Neural cell (in vitro differentiated cells): ENCODE measurements around the gene KIF20A. TPM values are rescaled to one million over a fixed set of nuclear protein-coding genes. Genes with fewer than 3 reads are reported as not detected.

Experiments
- H2AFZ ChIP-seq: fragments of 200-600, 300-800 bp; sonication (generic), shearing (Covaris generic); 2 replicates; pipeline ENCODE4 v1.6.0; 2014; ENCODE audit warnings: low read depth, mild to moderate bottlenecking, antibody characterized with exemption, low read length, moderate library complexity
- H3F3A ChIP-seq: fragments of 200-600 bp; shearing (Covaris generic); 2 replicates; pipeline ENCODE4 v1.6.1; 2016; ENCODE audit warnings: mild to moderate bottlenecking, moderate library complexity, mixed read lengths, antibody characterized with exemption, low read length; ENCODE audit not compliant: insufficient read depth, poor library complexity, severe bottlenecking
- H3K27ac ChIP-seq: fragments of 200-600, 300-800 bp; sonication (generic), shearing (Covaris generic); 2 replicates; pipeline ENCODE4 v1.5.1; 2014; ENCODE audit warnings: mild to moderate bottlenecking, low read length, moderate library complexity
- H3K27me3 ChIP-seq: fragments of 300-800, 200-600 bp; sonication (generic), shearing (Covaris generic); 2 replicates; pipeline ENCODE4 v1.6.0; 2014; ENCODE audit warnings: mild to moderate bottlenecking, low read depth, low read length, moderate library complexity; ENCODE audit not compliant: insufficient read depth
- H3K36me3 ChIP-seq: fragments of 300-800, 200-600 bp; sonication (generic), shearing (Covaris generic); 2 replicates; pipeline ENCODE4 v1.5.1; 2014; ENCODE audit warnings: mild to moderate bottlenecking, antibody characterized with exemption, low read length, moderate library complexity; ENCODE audit not compliant: insufficient read depth
- H3K4me2 ChIP-seq: fragments of 300-800, 200-600 bp; sonication (generic), shearing (Covaris generic); 2 replicates; pipeline ENCODE4 v1.6.0; 2014; ENCODE audit warnings: mild to moderate bottlenecking, low read length
- H3K4me3 ChIP-seq: fragments of 300-800, 200-600 bp; sonication (generic), shearing (Covaris generic); 2 replicates; pipeline ENCODE4 v1.5.1; 2014; ENCODE audit warnings: mild to moderate bottlenecking, low read length, moderate library complexity
- H3K79me2 ChIP-seq: fragments of 200-600 bp; shearing (Covaris generic); replicated peaks from 2 replicates; pipeline ENCODE4 v1.6.0; 2014; ENCODE audit warnings: mild to moderate bottlenecking, low read length, moderate library complexity; ENCODE audit not compliant: insufficient read depth
- H3K9ac ChIP-seq: fragments of 300-800, 200-600 bp; sonication (generic), shearing (Covaris generic); 2 replicates; pipeline ENCODE4 v1.6.1; 2016; ENCODE audit warnings: mild to moderate bottlenecking, low read length, mixed read lengths
- H3K9me2 ChIP-seq: fragments of 200-600 bp; shearing (Covaris generic); 2 replicates; pipeline ENCODE4 v1.6.1; 2016; ENCODE audit warnings: mild to moderate bottlenecking, low read length, mixed read lengths; ENCODE audit not compliant: insufficient read depth
- H3K9me3 ChIP-seq: fragments of 200-600, 300-800 bp; sonication (generic), shearing (Covaris generic); 2 replicates; pipeline ENCODE4 v1.6.1; 2016; ENCODE audit warnings: mild to moderate bottlenecking, mixed run types, low read length, moderate library complexity, mixed read lengths
- H4K20me1 ChIP-seq: fragments of 200-600 bp; shearing (Covaris generic); 2 replicates; pipeline ENCODE4 v1.6.1; 2016; ENCODE audit warnings: mild to moderate bottlenecking, mixed run types; ENCODE audit not compliant: insufficient read depth
- EP300 ChIP-seq: fragments of 450-650 bp; conservative IDR thresholded peaks from 2 replicates; pipeline ENCODE4 v1.6.1; 2014; ENCODE audit warnings: antibody characterized with exemption, mild to moderate bottlenecking, moderate library complexity; ENCODE audit not compliant: poor library complexity, severe bottlenecking
- EZH2 ChIP-seq: fragments of 200-600, 300-800 bp; shearing (Covaris generic), sonication (generic); IDR thresholded peaks from 2 replicates; pipeline ENCODE4 v1.6.1; 2014; ENCODE audit warnings: antibody characterized with exemption, low read length, borderline replicate concordance, mild to moderate bottlenecking; ENCODE audit not compliant: insufficient read depth, poor library complexity, severe bottlenecking
- MXI1 ChIP-seq: fragments of 450-650 bp; conservative IDR thresholded peaks from 2 replicates; pipeline ENCODE4 v1.6.1; 2014; ENCODE audit warnings: antibody characterized with exemption, mild to moderate bottlenecking; ENCODE audit not compliant: poor library complexity, severe bottlenecking
- POLR2AphosphoS5 ChIP-seq: IDR thresholded peaks from 2 replicates; pipeline ENCODE4 v1.6.1; 2012
- RAD21 ChIP-seq: fragments of 450-650 bp; conservative IDR thresholded peaks from 2 replicates; pipeline ENCODE4 v1.6.1; 2014; ENCODE audit warnings: antibody characterized with exemption, mild to moderate bottlenecking, moderate library complexity
- SMC3 ChIP-seq: fragments of 450-650 bp; conservative IDR thresholded peaks from 2 replicates; pipeline ENCODE4 v1.6.1; 2014; ENCODE audit warnings: antibody characterized with exemption, mild to moderate bottlenecking, moderate library complexity; ENCODE audit not compliant: poor library complexity
- TAF1 ChIP-seq: IDR thresholded peaks from 2 replicates; pipeline ENCODE4 v1.6.1; 2012; ENCODE audit warnings: low read depth
- polyA plus RNA-seq: library from polyadenylated mRNA; depleted of rRNA; stranded (reverse); fragments of >200 nt; gene quantifications from 2 replicates; pipeline ENCODE4 v1.2.3, GENCODE V29; 2014
- TF ChIP-seq, protein P1 (sequence below): fragments of 450-650 bp; IDR thresholded peaks from 2 replicates; pipeline ENCODE4 v1.5.1; 2014; ENCODE audit warnings: antibody characterized with exemption, mild to moderate bottlenecking, moderate library complexity; ENCODE audit not compliant: poor library complexity, severe bottlenecking
- TF ChIP-seq, protein P2 (sequence below): IDR thresholded peaks from 2 replicates; pipeline ENCODE4 v1.6.1; 2012; ENCODE audit warnings: borderline replicate concordance

Gene KIF20A
- polyA plus RNA-seq, 1 donor from 2014 or later = 2.1 TPM

DNA sequence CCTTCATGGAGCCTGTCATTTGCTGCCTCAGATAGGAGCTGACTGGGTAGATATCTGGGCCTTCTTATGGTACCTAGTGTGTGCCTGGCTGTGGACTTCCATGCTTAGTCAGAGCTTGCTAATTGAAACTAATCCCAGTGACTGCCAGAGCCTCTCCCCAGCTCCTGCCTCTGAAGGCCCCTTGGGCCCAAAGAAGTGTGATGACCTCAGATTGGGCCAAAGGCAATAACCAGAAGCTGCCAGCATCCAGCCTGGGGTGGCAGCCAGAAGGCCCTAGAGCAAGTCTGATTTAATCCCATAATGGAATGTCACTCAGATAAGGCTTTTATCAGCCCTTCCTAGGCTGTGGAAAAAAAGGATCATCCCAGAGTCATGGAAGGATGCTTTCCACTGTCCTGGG lies 51.3 kb downstream of the KIF20A start:
- Histone ChIP-seq H2AFZ (no peak overlapping the region), H3K79me2 (no peaks in the 10 kb centered on the region), H3K9me2 (no peaks in the 10 kb centered on the region), H3K9me3 (no peaks in the 10 kb centered on the region), H3K36me3 (no peaks in the 10 kb centered on the region), H3K27ac (no peak overlapping the region), H3K4me3 (no peak overlapping the region), H3K9ac (no peak overlapping the region), H3K4me2 (no peak overlapping the region), H3F3A (no peaks in the 10 kb centered on the region), H3K27me3 (no peaks in the 10 kb centered on the region), H4K20me1 (no peaks in the 10 kb centered on the region)
- no peak for TF ChIP-seq EP300
- TF ChIP-seq, protein P1, sequence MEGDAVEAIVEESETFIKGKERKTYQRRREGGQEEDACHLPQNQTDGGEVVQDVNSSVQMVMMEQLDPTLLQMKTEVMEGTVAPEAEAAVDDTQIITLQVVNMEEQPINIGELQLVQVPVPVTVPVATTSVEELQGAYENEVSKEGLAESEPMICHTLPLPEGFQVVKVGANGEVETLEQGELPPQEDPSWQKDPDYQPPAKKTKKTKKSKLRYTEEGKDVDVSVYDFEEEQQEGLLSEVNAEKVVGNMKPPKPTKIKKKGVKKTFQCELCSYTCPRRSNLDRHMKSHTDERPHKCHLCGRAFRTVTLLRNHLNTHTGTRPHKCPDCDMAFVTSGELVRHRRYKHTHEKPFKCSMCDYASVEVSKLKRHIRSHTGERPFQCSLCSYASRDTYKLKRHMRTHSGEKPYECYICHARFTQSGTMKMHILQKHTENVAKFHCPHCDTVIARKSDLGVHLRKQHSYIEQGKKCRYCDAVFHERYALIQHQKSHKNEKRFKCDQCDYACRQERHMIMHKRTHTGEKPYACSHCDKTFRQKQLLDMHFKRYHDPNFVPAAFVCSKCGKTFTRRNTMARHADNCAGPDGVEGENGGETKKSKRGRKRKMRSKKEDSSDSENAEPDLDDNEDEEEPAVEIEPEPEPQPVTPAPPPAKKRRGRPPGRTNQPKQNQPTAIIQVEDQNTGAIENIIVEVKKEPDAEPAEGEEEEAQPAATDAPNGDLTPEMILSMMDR = no peak
- TF ChIP-seq MXI1 = no peak
- no peak for TF ChIP-seq TAF1
- TF ChIP-seq POLR2AphosphoS5 = no peak
- TF ChIP-seq, protein P2, sequence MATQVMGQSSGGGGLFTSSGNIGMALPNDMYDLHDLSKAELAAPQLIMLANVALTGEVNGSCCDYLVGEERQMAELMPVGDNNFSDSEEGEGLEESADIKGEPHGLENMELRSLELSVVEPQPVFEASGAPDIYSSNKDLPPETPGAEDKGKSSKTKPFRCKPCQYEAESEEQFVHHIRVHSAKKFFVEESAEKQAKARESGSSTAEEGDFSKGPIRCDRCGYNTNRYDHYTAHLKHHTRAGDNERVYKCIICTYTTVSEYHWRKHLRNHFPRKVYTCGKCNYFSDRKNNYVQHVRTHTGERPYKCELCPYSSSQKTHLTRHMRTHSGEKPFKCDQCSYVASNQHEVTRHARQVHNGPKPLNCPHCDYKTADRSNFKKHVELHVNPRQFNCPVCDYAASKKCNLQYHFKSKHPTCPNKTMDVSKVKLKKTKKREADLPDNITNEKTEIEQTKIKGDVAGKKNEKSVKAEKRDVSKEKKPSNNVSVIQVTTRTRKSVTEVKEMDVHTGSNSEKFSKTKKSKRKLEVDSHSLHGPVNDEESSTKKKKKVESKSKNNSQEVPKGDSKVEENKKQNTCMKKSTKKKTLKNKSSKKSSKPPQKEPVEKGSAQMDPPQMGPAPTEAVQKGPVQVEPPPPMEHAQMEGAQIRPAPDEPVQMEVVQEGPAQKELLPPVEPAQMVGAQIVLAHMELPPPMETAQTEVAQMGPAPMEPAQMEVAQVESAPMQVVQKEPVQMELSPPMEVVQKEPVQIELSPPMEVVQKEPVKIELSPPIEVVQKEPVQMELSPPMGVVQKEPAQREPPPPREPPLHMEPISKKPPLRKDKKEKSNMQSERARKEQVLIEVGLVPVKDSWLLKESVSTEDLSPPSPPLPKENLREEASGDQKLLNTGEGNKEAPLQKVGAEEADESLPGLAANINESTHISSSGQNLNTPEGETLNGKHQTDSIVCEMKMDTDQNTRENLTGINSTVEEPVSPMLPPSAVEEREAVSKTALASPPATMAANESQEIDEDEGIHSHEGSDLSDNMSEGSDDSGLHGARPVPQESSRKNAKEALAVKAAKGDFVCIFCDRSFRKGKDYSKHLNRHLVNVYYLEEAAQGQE = no peak
- no peak for TF ChIP-seq EZH2

DNA sequence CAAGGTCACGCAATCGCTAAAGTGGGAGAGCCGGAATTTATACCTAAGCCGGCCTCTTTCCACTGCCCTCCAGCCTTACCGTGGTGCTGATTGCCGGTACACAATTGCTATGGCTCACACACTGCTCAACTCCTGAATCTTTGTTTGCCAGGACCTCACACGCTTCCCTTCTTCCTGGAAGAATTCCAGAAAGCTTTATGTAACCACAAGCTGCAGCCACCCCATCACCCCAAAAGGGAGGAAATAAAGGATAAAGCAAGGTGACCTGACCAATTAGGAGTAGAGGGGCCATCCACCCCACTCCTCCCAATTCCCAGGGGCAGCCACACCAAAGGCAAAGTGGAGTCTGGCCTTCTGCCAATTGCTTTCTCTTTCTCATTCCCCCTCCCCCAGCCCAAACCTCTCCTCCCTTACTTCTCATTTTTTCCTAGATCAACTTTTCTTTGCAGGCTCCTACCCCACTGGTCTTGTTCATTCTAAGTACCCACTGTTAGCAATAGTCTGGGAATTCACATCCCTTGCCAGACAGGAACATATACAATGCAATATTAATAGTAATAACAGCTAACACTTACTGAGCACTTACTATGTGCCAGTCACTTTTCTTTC lies 52.2 kb downstream of the KIF20A start:
- H3K9me3 ChIP-seq = no peaks in the 10 kb centered on the region
- no peak overlapping the region for H3K4me3 ChIP-seq
- H3K9me2 ChIP-seq = no peaks in the 10 kb centered on the region
- no peaks in the 10 kb centered on the region for H3K36me3 ChIP-seq
- no peaks in the 10 kb centered on the region for H3F3A ChIP-seq
- no peaks in the 10 kb centered on the region for H3K27me3 ChIP-seq
- H3K27ac ChIP-seq = no peak overlapping the region
- H3K9ac ChIP-seq = no peak overlapping the region
- no peaks in the 10 kb centered on the region for H3K79me2 ChIP-seq
- H4K20me1 ChIP-seq = no peaks in the 10 kb centered on the region
- no peak overlapping the region for H2AFZ ChIP-seq
- TF ChIP-seq MXI1 (no peak), POLR2AphosphoS5 (no peak), TAF1 (no peak), RAD21 (no peak), SMC3 (no peak), EP300 (no peak), EZH2 (no peak)
- TF ChIP-seq, protein P1 = no peak
- TF ChIP-seq, protein P2 = no peak
- H3K4me2 ChIP-seq = no peak overlapping the region
